ENCODE data around the gene ARL15.

GRCh38 chr5:54090495-54091120 lies 219.8 kb downstream of the ARL15 start:
- peak; percentile 15 for TF ChIP-seq CTCF (IDR thresholded peaks at IDR 0.05; ENCODE audit: borderline replicate concordance, extremely low read depth, low read length, poor library complexity, severe bottlenecking)
- TF ChIP-seq EZH2 (IDR thresholded peaks at IDR 0.05; ENCODE audit: borderline replicate concordance, low read depth, low read length, severe bottlenecking): no peak
